ENCODE results near the gene CLCN1.

CLCN1 gene

DNA sequence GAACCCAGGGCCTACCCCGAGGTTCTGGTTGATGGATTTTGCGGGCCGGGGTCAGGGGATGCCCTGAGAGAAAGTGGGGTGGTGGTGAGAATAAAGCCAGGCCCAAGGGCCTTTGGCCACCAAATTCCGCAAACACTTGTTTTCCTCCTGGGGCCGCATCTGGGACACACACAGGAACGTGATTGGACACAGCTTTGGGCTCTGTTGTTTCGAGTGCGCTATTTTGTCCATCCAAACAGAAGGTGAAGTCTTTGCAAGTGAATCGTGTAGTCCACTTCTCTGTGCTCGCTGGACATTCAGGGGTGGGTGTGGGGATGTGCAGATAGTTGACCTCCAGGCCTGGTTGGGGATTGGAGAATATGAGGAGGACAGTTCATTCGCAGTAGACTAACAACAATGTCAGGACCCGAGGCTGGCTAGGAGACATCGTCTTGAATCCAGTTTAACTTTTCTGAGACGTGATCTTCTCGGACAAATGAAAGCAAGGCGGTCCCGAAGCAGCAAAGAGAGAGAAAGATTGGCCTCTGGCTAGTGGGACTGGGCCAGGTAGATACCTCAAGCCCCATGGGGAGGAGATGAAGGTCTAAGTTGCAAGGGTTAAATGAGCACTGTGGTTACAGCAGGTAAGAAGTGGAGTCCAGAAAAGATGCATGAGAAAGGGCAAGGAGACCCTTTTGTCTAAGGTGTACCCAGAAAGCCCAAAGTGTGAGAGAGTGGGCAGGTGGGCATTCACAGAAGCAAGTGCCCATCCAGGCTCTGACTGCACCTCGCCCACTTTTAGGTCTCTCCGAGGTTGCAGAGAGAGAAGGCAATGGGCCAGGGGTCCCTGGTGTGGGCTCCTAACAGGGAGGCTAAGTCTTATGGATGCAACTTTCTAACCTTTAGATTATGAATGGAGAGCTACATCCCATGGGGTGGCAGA, 47.4 kb downstream of the CLCN1 start:
- DNase-seq (ENCODE audit: low read depth in 2 of 2), result no peak

DNA sequence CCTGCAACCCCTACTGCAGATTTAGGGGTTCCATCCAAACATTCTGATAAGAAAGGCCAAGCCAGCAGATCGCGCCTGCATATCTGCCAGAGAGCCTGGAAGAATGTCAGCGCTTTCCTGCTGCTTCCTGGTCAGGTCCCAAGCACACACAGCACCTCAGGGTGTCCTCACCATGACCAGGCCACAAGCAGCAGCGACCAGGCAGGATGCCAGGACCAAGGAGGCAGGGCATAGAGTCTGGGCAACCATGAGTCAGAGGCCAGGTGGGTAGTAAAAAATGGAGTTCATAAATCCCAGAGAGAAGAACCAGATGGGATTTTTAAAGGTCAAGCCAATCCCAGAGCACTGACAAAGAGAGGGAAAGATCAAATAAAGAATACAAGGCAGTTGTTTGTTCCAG, 52.1 kb downstream of the CLCN1 start:
- DNase-seq (ENCODE audit: low read depth in 2 of 2), result no peak

DNA sequence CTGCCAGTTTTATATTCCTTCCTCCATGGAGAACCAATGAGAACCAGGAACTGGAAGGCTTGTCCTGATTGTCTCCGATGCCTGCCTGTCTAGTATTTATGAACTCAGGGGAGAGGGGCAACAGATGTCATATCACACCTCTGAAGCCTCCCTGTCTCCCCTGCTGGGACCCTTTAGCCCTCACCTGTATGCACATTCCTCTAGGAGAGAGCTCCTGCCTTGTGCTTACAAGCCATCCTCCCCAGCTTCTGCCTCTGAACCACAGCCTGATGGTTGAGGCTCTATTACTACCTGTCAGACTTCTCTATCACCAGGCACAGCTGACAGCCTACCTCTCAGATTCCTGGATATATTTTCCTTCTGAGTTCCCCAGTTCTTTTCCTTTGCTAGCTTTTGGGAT, 52.5 kb downstream of the CLCN1 start:
- DNase-seq (ENCODE audit: low read depth in 2 of 2), result no peak

DNA sequence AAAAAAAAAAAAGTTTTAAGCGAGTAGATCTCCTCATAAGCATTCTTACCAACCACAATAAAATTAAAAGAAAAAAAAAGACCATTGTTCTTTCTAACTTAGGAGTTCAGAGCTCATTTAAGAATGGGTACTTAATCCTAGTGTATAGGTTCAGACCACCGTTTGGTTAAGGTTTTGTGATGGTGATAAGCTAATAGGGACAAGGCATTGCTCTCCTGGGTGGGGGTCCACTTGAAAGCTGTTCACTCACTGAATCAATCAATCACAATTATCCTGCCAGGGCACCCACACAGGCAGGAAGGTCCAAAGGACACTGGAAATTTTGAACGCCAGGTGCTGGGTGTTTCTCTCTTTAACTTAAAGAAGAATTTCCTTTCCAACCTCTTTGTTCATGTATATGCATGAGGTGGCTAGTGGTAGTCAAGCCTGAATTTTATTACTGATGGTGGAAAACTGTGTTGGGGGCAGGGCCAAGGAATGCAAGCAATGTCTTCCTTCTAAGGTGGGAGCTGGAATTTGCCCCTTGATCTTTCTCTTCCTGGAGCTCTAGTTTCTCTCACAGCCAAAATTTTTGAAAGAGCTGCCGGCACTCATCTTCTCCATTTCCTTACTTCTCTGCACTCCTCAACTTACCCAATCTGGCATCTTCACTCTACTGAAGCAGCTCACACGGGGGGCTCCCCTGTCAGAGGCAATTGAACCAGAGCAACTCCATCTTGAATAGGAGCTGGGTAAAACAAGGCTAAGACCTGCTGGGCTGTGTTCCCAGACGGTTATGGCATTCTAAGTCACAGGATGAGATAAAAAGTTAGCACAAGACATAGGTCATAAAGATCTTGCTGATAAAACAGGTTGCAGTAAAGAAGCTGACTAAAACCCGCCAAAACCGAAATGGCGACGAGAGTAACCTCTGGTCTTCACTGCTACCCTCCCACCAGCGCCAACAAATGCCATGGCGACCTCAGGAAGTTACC, 54.1 kb downstream of the CLCN1 start:
- no peak for DNase-seq (ENCODE audit: low read depth in 2 of 2)

DNA sequence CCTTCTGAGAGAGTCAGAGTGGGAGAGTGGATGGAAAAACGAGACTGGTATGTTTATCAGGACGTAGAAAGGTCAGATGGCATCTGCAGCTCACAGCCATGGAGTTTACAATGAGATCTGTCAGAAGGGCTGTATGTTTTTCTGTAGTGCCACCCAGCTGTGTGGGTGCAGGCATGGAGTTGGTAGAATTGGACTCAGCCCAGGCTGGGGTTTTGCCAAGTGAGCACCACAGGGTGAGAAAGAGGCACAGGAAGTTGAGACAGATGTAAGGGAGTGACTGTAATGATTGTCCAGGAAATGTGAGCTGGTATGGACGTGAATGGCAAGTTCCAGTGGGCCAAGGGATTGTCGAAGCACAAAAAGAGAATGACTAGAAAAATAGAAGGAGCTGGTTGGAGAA, 56.2 kb downstream of the CLCN1 start:
- peak in 1 of 2 donors; percentile 47 for DNase-seq (ENCODE audit: low read depth in 2 of 2)

DNA sequence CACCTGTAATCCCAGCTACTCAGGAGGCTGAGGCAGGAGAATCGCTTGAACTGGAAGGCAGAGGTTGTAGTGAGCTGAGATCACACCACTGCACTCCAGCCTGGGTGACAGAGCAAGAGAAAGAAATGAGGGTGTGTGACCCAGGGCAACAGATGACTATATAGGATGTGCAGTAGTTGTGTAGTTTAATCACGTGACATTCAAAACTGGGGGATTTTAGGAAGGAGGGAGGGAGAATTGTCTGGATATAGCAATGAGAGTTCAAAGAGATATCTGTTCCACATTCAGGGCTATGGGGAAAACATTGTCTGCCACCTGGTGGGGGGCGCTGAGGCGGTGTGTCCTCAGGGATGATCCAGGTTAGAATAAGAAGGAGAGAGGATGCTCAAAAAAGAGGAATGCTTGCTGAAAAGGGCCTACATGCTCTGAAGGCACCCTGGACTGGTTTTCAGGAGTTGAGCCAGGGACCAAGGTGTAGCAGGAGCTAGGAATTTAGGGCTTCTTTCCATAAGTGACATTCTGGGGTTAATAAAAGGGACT, 57.4 kb downstream of the CLCN1 start:
- no peak for DNase-seq (ENCODE audit: low read depth in 2 of 2)

DNA sequence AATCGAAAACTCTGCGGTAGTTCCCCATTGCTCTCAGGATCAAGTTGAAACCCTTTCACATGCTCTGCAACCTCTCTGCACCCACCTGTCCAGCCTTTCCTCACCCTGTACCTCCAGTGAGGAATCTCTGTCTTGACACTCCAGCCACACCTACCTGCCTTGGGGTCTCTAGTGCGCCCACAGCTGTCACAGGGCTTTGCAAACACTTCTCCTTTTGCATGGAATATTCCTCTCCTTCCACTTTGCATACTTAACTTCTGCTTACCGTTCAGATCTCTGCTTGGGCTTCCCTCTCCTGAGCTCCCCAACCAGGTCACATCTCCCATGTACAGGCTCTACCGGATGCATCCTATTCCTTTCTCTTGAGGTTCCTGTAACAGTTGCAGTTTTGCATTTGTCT, 58.6 kb downstream of the CLCN1 start:
- no peak for DNase-seq (ENCODE audit: low read depth in 2 of 2)

DNA sequence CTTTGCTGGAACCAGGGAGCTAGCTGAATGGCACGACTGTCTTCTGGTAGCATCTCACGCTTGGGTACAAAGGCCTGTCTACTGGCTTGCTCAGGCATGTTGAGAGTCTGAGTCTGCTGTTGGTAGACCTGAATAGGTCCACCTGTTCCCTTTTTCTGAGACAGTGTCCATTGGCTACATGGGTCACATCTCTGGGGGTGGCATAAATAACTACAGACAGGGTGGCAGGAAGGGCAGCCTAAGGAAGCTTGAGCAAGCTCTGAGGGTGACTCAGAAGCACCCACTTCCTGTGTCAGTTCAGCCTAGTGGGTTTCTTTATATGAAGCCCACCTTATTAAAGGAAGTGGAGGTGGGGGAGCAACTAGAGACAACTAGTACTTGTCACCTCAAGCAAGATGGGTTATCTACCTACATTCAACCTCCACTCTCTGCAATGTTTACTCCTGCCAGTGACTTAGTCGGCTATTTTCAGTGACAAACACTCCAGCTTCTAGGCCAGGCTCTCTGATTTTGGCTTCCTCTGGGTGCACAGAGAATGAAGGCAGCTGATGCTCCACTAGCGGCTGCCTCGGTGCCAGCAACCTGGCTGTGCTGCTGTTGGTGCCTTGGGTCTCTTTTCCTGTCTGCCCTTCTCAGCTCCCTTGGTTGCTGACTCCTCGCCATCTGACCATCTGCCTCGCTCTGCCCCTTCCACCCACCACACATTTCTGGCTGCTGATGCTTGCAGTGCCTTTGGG, 59.6 kb downstream of the CLCN1 start:
- DNase-seq (ENCODE audit: low read depth in 2 of 2), result no peak

DNA sequence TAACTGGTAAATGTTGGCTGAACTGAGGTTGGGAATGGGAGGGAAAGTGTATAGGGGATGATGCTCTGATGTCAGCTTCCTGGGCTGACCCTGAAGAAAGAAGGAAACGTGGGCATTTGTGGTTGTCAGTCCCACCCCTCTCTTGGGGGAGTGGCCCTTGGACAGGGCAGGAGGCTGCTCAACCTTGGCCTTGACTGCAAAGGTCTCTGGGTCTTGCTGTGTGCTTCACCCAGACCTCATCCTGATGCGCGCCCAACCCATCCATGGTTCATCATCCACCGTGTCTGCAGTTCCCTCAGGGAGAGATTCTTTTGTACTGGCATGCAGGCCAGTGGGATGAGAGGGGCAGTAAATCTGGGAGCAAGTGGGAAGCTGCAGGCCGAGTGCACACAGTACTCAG, 60.5 kb downstream of the CLCN1 start:
- no peak for DNase-seq (ENCODE audit: low read depth in 2 of 2)

DNA sequence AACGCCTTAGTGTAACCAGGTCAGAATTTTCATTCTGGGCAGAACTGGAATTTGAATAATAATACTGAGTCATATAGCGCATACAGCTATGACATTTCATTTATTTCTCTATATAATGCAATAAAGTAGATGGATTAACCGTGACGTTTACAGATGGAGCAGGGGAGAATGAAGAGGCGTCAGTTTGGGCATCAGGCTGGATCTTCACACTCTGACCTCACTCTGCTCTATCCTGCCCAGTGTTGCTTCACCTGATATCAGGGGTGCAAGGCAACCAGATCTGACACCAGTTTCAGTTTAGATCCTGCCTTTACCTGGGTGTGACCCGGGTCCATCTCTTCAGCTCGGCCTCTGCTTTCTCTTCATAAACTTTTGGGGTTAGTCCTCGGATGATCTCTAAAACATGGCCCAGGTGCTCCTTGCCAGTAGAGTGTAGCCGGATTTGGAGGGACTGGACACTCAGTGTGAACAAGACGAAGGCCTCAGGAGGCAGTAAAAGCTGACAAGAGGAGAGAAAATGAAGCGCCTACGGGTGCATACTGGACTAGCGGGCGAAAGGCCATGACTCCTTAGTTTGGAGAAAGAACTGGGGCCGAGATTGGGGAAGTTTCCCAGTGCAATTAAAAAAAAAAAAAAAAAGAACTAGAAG, 63.8 kb downstream of the CLCN1 start:
- DNase-seq (ENCODE audit: low read depth in 2 of 2), result no peak

DNA sequence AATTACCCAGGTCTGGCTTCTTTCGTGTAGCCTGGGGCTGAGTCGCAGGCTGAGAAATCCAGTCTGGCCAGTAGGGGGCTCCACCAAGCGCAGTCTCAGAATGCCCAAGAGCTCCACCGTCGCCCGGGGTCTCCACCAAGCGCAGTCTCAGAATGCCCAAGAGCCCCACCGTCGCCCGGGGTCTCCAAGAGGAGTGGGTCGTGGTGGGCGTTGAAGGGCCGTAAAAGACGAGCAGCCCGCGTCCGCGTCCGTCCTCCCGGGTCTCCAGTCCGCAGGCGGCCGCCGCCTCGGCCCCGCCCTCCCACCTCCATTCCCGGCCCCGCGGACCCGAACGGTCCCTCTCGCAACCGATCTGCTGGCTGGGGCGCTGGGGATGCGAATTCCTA, 64.3 kb downstream of the CLCN1 start:
- DNase-seq (ENCODE audit: low read depth in 2 of 2), result peak; percentile 79 to 81

DNA sequence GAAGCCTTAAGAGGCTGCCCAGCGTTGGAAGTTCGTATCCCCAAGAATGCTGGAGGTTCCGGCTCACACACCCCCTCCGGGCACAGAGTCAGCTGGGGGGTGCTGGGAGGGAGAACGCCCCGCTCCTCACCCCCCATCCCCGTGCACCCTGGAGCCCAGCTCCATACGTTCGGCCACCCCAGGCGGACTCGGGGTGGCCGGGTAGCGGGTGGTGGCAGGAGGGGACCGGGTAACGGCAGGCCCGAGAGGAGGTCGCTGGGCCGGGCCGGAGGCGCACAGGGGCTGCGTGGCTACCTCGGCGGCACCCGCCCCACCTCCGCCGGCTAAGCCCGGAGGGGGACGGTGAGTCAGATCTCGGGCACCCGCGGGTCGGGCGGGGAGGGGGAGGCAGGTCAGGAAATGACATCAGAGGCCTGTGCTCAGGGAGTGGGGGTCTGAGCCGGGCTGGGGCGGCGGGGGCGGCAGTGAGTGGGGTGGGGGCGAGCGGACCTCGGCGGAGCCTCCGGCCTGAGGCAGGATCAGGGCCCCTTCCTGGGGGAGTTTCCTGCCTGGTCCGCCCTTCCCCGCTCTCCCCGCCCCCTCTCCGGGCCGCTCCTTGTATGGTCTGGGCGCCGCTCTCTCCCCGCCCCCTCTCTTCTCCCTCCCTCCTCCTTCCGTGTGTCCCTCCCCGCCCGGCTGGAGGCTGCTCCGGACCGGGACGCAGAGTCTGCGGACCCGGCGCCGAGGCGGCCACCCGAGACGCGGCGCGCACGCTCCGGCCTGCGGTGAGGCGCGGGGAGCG, 64.9 kb downstream of the CLCN1 start, which contains the start of gene ZYX:
ZYX (plus strand) TSS at position 700 of the 781 bp plus-strand sequence. CDS start 227 bp downstream, outside the sequence.
- peak; percentile 83 to 85 for DNase-seq (ENCODE audit: low read depth in 2 of 2)

DNA sequence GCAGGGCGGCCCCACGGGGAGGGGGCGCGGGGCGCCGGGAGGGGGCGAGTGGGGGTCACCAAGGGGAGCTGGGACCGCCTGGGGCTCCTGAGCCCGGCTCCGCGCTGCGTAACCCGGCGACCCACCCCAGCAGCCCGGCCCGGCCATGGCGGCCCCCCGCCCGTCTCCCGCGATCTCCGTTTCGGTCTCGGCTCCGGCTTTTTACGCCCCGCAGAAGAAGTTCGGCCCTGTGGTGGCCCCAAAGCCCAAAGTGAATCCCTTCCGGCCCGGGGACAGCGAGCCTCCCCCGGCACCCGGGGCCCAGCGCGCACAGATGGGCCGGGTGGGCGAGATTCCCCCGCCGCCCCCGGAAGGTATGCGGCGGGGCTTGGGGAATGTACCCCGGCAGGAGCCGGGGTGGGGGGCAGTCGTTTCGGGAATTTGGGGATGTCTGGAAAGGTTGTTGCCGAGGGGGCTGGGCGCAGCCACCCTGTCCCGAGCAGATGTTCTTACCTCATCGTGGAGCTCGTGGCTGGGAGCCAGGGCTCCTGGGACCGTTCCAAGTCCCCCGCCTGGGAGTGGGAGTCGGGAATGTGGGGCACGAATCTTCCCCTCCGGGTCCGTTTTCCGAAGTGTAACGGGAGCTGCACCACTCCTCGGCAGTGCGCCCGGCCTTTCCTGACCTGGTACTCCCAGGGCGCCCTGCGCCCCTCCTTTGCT, 65.7 kb downstream of the CLCN1 start:
- DNase-seq (ENCODE audit: low read depth in 2 of 2), result no peak

DNA sequence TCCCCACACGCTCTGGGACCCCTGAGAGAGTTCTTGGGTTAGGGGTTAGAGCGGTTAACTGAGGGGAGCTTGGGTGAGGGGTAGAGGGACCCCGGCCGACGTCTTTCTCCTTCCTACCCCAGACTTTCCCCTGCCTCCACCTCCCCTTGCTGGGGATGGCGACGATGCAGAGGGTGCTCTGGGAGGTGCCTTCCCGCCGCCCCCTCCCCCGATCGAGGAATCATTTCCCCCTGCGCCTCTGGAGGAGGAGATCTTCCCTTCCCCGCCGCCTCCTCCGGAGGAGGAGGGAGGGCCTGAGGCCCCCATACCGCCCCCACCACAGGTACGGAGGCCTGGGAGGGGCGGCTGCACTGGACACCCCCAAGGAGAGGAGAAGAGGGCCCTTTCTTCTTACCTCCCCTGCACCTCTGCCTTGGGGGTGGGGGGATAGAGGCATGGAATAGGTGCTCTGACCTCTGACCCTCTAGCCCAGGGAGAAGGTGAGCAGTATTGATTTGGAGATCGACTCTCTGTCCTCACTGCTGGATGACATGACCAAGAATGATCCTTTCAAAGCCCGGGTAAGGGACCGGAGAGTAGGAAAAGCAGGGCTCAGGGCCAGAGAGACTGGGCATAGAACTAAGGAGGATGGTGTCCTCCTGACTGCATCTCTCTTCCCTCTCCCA, 66.3 kb downstream of the CLCN1 start:
- DNase-seq (ENCODE audit: low read depth in 2 of 2), result no peak

DNA sequence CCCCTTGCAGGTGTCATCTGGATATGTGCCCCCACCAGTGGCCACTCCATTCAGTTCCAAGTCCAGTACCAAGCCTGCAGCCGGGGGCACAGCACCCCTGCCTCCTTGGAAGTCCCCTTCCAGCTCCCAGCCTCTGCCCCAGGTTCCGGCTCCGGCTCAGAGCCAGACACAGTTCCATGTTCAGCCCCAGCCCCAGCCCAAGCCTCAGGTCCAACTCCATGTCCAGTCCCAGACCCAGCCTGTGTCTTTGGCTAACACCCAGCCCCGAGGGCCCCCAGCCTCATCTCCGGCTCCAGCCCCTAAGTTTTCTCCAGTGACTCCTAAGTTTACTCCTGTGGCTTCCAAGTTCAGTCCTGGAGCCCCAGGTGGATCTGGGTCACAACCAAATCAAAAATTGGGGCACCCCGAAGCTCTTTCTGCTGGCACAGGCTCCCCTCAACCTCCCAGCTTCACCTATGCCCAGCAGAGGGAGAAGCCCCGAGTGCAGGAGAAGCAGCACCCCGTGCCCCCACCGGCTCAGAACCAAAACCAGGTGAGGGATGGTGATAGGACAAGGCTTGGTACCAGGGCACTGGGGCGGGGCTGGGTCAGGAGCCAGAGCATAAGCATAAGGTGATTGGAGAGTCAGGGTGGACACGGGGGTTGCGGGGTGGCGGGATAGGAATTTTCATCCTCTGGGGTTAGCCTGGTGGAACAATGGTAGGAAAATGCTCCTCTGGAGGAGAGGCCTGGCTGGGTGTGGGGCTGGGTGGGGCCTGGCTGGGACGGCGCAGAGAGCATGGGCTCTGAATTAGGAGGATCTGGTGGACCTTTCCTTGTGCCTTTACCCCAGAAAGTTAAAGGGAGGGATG, 67.1 kb downstream of the CLCN1 start:
- DNase-seq (ENCODE audit: low read depth in 2 of 2), result no peak

DNA sequence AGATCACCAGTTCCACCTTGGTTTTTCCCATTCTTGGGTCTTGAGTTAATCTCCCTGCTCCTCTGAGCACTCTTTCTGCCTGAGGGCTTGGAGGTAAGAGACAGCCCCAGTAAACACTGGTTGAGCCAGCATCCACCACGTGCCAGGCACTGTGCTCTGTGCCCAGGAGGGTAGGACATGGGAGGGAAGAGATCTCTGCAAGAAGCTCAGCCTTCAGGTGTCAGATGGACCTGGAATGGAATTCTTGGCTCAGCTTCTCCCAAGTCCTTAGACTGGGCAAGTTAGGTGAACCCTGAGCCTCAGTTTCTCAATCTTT, 67.7 kb downstream of the CLCN1 start:
- DNase-seq (ENCODE audit: low read depth in 2 of 2), result no peak

DNA sequence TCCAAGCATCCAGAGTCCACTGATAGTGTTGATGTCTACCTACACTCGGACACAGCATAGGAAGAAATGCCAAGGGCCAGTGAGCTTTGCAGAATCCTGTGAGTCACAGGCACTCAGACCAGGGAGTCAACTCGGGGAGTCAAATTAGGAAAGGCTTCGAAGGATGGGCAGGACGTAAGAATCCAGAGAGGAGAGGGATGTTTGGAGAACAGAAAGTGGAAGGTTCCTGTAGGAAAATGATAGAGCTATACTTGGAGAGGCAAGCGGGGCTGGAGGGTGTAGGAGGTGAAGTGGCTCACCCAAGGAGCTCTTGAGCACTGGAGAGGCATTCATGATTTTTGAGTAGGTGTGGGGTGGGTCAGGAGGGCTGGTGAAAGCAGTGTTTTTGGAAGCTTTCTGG, 68.2 kb downstream of the CLCN1 start:
- no peak for DNase-seq (ENCODE audit: low read depth in 2 of 2)

All from stimulated activated CD8-positive, alpha-beta memory T cell treated with anti-CD3 and anti-CD28 coated beads, Interleukin-2, amount 100 ng/mL, for 48 hours (primary cell).